ENCODE results near the gene GFRA1. TPM values are rescaled to one million over a fixed set of nuclear protein-coding genes. Genes with fewer than 3 reads are reported as not detected.

GFRA1 gene
- polyA plus RNA-seq, 3 donors = not detected

- no peaks in the 10 kb centered on the region for H4K20me1 ChIP-seq (ENCODE audit: insufficient read depth, low read length)
- H3K4me3 ChIP-seq (replicated peaks in 1 of 3; ENCODE audit: low read depth in 2 of 3, low read length in 3 of 3) = no peak overlapping the region
- DNase-seq = no peak
- TF ChIP-seq CTCF (IDR thresholded peaks at IDR 0.05) = no peak
- no peak overlapping the region for H3K9ac ChIP-seq (ENCODE audit: insufficient read depth, low read length, poor library complexity, severe bottlenecking)
- Mint-ChIP-seq H3K27me3 (ENCODE audit: low read depth in 3 of 3) (no peaks in the 10 kb centered on the region), H3K36me3 (no peaks in the 10 kb centered on the region), H3K4me1 (no peaks in the 10 kb centered on the region), H3K4me3 (no peak overlapping the region), H3K9me3 (peaks cover 0 to 6% (median 2%) of the 10 kb centered on the region in 7 donors), H3K27ac (no peak overlapping the region)
- no peaks in the 10 kb centered on the region for H3K27me3 ChIP-seq (ENCODE audit: control insufficient read depth in 2 of 2, insufficient read depth in 2 of 2, low read length in 2 of 2)
- no peak overlapping the region for H2AFZ ChIP-seq (ENCODE audit: insufficient read depth, low read depth, low read length, poor library complexity, severe bottlenecking)
- H3K79me2 ChIP-seq (ENCODE audit: insufficient read depth, low read length) = no peaks in the 10 kb centered on the region
- H3K9me3 ChIP-seq (replicated peaks in 1 of 2; ENCODE audit: control insufficient read depth in 1 of 2, insufficient read depth in 1 of 2, low read length in 2 of 2) = no peaks in the 10 kb centered on the region
- H3K36me3 ChIP-seq (replicated peaks in 1 of 2; ENCODE audit: control insufficient read depth in 1 of 2, insufficient read depth in 2 of 2, low read length in 2 of 2) = no peaks in the 10 kb centered on the region
- no peak overlapping the region for H3K4me2 ChIP-seq (replicated peaks; ENCODE audit: extremely low read depth, low read length, poor library complexity, severe bottlenecking)
- H3K4me1 ChIP-seq (ENCODE audit: control insufficient read depth in 1 of 2, insufficient read depth in 2 of 2, low read length in 2 of 2) = no peaks in the 10 kb centered on the region
- intact Hi-C loops (cut with micrococcal nuclease) = no loop called here
- no peak overlapping the region for H3K27ac ChIP-seq (ENCODE audit: low read depth in 1 of 2, low read length in 2 of 2)
- 100% methylated on average over 1 of the region's 4 CpGs for WGBS (ENCODE audit: insufficient coverage)
Observed at GRCh38 chr10:116138897-116139296, 134.1 kb downstream of the GFRA1 start.

- Histone ChIP-seq H3K27me3 (ENCODE audit: control insufficient read depth in 2 of 2, insufficient read depth in 2 of 2, low read length in 2 of 2) (no peaks in the 10 kb centered on the region), H3K4me3 (replicated peaks in 1 of 3; ENCODE audit: low read depth in 2 of 3, low read length in 3 of 3) (no peak overlapping the region), H4K20me1 (ENCODE audit: insufficient read depth, low read length) (no peaks in the 10 kb centered on the region), H3K4me1 (ENCODE audit: control insufficient read depth in 1 of 2, insufficient read depth in 2 of 2, low read length in 2 of 2) (no peaks in the 10 kb centered on the region), H3K9ac (ENCODE audit: insufficient read depth, low read length, poor library complexity, severe bottlenecking) (no peak overlapping the region), H3K27ac (ENCODE audit: low read depth in 1 of 2, low read length in 2 of 2) (no peak overlapping the region), H3K79me2 (ENCODE audit: insufficient read depth, low read length) (no peaks in the 10 kb centered on the region), H3K36me3 (replicated peaks in 1 of 2; ENCODE audit: control insufficient read depth in 1 of 2, insufficient read depth in 2 of 2, low read length in 2 of 2) (no peaks in the 10 kb centered on the region), H3K4me2 (replicated peaks; ENCODE audit: extremely low read depth, low read length, poor library complexity, severe bottlenecking) (no peak overlapping the region), H3K9me3 (replicated peaks in 1 of 2; ENCODE audit: control insufficient read depth in 1 of 2, insufficient read depth in 1 of 2, low read length in 2 of 2) (no peaks in the 10 kb centered on the region), H2AFZ (ENCODE audit: insufficient read depth, low read depth, low read length, poor library complexity, severe bottlenecking) (no peak overlapping the region)
- Mint-ChIP-seq H3K9me3 (peaks cover 0 to 9% (median 5%) of the 10 kb centered on the region in 7 donors), H3K36me3 (no peaks in the 10 kb centered on the region), H3K4me3 (no peak overlapping the region), H3K4me1 (no peaks in the 10 kb centered on the region), H3K27ac (no peak overlapping the region), H3K27me3 (ENCODE audit: low read depth in 3 of 3) (peaks cover 0 to 3% (median 0%) of the 10 kb centered on the region in 3 donors)
- TF ChIP-seq CTCF (IDR thresholded peaks at IDR 0.05) = no peak
- intact Hi-C loops (cut with micrococcal nuclease) = no loop called here
- no CpG with 5 or more reads among the region's 4 CpGs for WGBS (ENCODE audit: insufficient coverage)
- DNase-seq = no peak
Observed at GRCh38 chr10:116136261-116136660, 136.7 kb downstream of the GFRA1 start.

Data from CD14-positive monocyte (primary cell).